GM18499 (cell line): ENCODE data around the gene DOK7.

Experiments
- ATAC-seq: cut with Tn5 transposase; IDR thresholded peaks from one replicate; pipeline ENCODE4 v1.9.1; 2021; ENCODE audit warnings: moderate number of reproducible peaks; ENCODE audit not compliant: insufficient read depth, unreplicated experiment

The DOK7 gene

DNA sequence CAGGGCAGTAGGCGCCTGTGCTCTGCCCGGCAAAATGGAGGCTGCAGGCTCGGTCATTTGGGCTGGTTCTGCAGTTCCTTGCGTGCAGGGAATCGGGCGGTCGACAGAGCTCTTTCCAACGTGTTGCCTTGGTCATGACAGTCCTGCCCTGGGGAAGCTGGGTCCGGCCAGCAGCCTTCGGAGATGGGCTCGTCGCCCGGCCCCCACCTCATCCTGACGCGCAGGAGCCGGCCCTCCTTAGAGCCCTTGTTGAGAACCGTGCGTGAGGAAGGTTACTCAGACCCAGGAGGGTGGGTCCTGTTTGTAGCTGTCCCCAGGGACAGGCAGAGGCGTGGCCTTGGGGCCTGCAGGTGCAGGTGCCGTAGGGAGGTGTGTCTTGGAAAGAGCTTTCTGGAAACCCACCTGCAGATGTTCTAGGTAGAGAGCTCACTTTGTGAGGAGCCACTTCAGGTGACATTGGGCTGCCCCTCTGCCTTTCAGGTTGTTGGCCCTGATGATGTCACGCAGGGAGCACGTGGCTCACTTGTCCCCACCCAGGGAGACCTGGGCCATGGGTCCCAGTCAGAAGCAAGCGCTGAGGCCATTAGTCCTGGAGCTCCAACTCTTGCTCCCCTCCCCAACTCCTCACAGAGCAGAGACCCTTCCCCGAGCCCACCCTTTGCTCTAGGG, 36.5 kb upstream of the DOK7 start:
- ATAC-seq, result no peak

DNA sequence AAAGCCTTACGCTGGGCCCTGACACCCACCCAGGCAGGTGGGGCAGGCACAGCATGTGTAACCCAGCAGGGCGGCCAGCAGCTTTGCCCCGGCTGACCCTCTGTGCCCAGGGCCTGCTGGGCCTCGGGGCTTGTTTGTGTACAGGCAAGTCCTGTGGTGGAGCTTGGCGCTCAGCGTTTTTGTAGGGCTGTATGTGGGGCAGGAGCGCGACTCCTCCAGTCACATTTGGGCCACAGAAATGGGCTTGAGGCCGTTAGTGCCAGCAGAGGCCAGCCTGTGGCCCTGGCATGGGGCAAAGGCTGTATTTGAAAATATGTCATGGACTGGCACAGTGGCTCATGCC, 36.0 kb upstream of the DOK7 start:
- ATAC-seq, result no peak

- ATAC-seq, result no peak
These were observed 35.2 kb upstream of the DOK7 start for GRCh38 chr4:3427706-3428446.

GRCh38 chr4:3429651-3430050, 33.5 kb upstream of the DOK7 start:
- no peak for ATAC-seq

- no peak for ATAC-seq
These were observed 32.6 kb upstream of the DOK7 start for GRCh38 chr4:3430524-3430923.

- no peak for ATAC-seq
These were observed 31.6 kb upstream of the DOK7 start for GRCh38 chr4:3431446-3431993.

- no peak for ATAC-seq
These were observed 30.7 kb upstream of the DOK7 start for GRCh38 chr4:3432381-3432790.

GRCh38 chr4:3433138-3433869, 29.8 kb upstream of the DOK7 start:
- ATAC-seq, result no peak

- no peak for ATAC-seq
These were observed 28.0 kb upstream of the DOK7 start for GRCh38 chr4:3434881-3435685.

DNA sequence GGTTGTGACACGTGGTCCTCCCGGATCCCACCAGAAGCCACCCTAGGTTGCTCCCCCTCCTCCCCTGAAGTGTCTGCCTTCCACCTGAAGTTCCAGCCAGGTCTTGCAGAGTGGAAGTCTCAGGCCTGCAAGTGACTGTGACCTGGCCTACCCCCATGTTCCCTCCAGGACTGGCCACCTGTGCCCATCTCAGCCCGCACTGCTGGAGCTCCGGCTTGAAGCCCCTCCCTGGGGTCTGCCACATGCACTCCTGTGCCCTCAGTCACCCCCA, 27.5 kb upstream of the DOK7 start:
- ATAC-seq, result no peak

DNA sequence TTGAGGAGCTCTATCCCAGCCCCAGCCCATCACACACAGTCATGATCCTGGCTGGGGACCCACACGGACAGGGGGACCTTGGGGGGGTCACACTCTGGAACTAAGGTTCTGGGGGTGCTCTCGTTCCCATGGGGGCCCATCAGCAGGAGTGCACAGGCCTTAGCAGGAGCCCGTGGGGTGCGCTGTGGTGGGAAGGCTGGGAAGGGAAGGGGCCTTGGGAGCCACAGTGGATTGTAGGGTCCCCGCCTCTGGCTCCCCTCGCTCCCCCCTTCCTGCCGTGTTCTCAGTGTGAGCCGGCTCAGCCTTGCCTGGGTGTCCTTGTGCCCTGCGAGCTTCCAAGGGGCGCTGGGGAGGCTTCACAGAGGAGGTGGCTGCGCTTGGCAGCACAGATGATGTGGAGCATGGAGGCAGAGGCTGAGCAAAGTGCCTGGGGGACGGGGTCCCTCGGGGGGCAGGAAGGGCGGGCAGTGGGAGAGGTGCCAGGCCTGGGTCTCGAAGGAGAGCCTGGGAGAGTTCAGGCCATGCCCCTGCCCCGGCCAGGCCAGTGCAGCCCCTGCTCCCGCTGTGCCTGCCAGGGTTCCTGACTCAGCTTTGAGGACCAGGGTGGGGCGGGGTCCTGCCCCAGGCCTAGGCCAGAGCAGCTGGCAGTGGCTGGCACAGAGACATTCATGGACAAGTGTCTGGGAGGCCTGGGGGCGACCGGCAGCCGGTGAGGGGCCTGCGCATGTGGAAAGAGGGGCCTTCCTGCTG, 26.9 kb upstream of the DOK7 start:
- ATAC-seq, result no peak

DNA sequence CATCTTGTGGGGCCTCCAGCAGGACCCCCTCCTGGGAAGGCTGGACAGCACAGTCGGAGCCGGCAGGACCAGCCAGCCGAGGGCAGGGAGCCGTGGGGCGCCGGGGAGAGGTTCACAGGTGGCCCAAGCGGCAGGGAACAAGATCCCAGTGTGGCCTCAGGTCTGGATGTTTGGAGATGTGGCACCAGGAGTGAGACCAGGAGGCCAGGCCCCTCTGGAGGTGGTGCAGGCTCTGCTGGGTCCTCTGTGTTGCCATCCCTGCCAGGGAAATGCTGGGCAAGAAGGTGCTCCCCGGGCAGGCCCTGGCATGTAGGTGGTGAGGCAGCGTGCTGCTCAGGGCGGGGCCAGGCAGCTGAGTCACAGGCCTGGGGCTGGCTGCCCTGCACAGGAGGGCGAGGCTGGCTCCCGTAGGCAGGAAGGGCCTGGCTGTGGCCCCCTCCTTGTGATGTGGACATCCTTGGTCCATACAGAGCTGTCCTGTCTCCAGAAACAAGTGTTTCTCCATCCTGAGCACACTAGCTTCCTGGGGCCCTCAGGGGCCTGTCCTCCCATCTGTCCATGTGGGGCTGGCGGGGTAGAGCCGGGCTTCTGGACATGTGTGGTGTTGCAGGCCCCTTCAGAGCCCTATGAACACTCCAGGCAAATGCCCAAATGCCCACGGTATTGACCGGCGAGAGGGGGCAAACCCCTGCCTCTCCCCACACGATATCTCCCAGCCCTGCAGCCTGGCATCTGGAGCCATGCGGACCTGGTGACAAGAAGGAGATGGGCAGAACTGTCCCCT, 26.1 kb upstream of the DOK7 start:
- no peak for ATAC-seq

DNA sequence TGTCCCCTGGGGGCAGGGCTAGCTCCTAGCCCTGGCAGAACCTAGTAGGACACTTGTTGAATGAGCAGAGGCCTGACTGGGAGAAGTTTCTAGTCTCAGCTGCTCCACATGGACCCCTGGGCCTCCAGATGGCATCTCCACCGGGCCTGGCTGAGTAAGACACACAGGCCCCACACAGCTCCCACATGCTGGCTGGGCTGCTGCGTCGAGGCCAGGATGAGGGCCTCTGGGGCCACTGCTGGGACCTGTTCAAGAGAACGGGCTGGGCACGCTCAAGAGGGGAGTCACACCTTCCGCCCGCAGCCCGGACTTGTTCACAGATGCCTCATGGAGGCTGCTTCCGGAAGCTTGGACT, 25.5 kb upstream of the DOK7 start:
- no peak for ATAC-seq

DNA sequence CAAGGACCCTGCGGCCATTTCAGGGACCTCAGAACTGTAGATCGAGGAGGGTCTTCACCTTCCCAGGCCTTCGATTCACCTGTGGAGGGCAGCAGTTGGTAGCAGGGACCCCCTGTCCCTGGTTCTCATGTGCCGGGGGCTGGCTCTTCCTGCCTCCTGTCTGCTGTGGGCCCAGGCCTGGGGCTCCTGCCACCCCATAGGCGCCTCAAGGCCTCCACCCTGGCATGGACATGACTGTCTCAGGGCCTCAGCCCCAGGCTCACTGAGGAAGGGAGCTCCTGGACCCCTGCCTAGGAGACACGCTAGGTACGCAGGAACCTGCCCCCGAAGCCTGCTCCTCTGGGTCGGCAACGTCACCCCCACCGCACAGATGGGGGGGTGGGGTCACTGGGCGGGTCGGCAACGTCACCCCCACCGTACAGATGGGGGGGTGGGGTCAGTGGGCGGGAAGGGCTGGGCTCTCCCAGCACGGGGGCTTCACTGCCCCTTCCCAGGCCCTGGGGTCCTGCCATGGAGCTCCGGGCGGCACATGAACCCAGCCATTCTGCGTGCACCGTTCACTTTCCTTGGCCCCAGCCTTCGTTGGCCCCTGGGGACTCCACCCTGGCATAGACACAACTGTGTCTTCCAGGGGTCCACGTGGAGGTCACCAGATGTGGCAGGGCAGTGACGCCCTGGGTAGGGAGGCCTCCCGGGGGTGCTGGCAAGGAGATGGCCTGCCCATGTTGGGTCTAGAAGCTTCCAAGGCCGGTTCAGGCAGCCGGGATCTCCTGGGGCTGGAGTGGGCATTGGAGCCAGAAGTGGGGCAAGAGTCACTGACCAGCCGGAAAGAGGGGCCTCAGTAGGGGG, 24.9 kb upstream of the DOK7 start:
- no peak for ATAC-seq

- no peak for ATAC-seq
These were observed 24.3 kb upstream of the DOK7 start for GRCh38 chr4:3438847-3439180.

DNA sequence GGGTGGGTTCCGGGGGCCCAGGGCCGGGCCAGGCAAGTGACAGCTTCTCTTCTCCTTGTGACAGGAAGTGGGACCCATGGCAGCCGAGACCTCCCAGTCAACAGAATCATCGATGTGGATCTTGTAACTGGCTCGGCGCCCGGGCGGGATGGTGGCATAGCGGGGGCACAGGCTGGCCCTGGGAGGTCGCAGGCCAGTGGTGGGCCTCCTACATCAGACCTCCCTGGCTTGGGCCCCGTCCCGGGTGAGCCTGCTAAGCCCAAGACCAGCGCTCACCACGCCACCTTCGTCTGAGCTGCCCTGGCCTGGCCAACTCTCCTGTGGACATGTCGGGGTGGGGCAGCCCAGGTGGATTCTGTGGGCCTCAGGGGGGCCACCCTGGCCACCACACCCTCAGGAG, 23.7 kb upstream of the DOK7 start:
- ATAC-seq, result no peak

GRCh38 chr4:3440011-3440410, 23.1 kb upstream of the DOK7 start:
- no peak for ATAC-seq

GRCh38 chr4:3440979-3441500, 22.1 kb upstream of the DOK7 start:
- ATAC-seq, result no peak
